ENCODE measurements around the gene ADAMTS4. TPM values are rescaled to one million over a fixed set of nuclear protein-coding genes. Genes with fewer than 3 reads are reported as not detected.
"Not testable (repeated sequence)": the region's sequence is repeated elsewhere in the genome, so short reads cannot be mapped to it uniquely, and the experiment has no call there.

Gene ADAMTS4
- total RNA-seq, 1 donor from 2014 or later, result 0.23 TPM

- peak overlapping the region; percentile 99 for H3K4me3 Mint-ChIP-seq
- peaks cover 24% of the 10 kb centered on the region for H3K4me1 Mint-ChIP-seq (ENCODE audit: low read depth)
- H3K27ac Mint-ChIP-seq, result peak overlapping the region; percentile 100
- intact Hi-C loops (cut with micrococcal nuclease), result loop anchor here (2.0 to 5.0 kb wide), 3 partner anchors 68 to 518 kb away; partner anchors contain the start of genes CFAP126 and USP21
- no peak for DNase-seq (ENCODE audit: low spot score)
- H3K36me3 Mint-ChIP-seq (ENCODE audit: low read depth), result peaks cover 18% of the 10 kb centered on the region
- H3K9me3 Mint-ChIP-seq, result no peaks in the 10 kb centered on the region
- peaks cover 3% of the 10 kb centered on the region for H3K27me3 Mint-ChIP-seq (ENCODE audit: insufficient read depth)
Observed at GRCh38 chr1:161226320-161226711, 27.5 kb upstream of the ADAMTS4 start.

GRCh38 chr1:161225534-161226319 is 26.9 kb upstream of the ADAMTS4 start, which contains the start of gene TOMM40L:
Gene TOMM40L, plus strand, starts transcription at chr1:161226060. Its CDS starts 430 bp downstream, at chr1:161226490.
- DNase-seq (ENCODE audit: low spot score), result peak; percentile 87
- intact Hi-C loops (cut with micrococcal nuclease), result loop anchor here (1.0 to 5.0 kb wide), 12 partner anchors 15 to 541 kb away; partner anchors contain the start of genes ATF6, CFAP126, NDUFS2 and NIT1
- Mint-ChIP-seq H3K27ac (peak within 1 kb of the TSS; percentile 100), H3K9me3 (no peaks in the 10 kb centered on the region), H3K4me3 (peak within 1 kb of the TSS; percentile 99), H3K36me3 (ENCODE audit: low read depth) (peaks cover 18% of the 10 kb centered on the region), H3K4me1 (ENCODE audit: low read depth) (peaks cover 24% of the 10 kb centered on the region), H3K27me3 (ENCODE audit: insufficient read depth) (peaks cover 3% of the 10 kb centered on the region)

GRCh38 chr1:161225178-161225533 is 26.3 kb upstream of the ADAMTS4 start:
- H3K4me3 Mint-ChIP-seq, result peak overlapping the region; percentile 99
- H3K36me3 Mint-ChIP-seq (ENCODE audit: low read depth), result peaks cover 15% of the 10 kb centered on the region
- intact Hi-C loops (cut with micrococcal nuclease), result loop anchor here (1.0 to 5.0 kb wide), 10 partner anchors 15 to 541 kb away; partner anchors contain the start of genes ATF6, CFAP126, NDUFS2 and NIT1
- DNase-seq (ENCODE audit: low spot score), result no peak
- peak overlapping the region; percentile 100 for H3K27ac Mint-ChIP-seq
- peaks cover 24% of the 10 kb centered on the region for H3K4me1 Mint-ChIP-seq (ENCODE audit: low read depth)
- H3K9me3 Mint-ChIP-seq, result no peaks in the 10 kb centered on the region
- peaks cover 3% of the 10 kb centered on the region for H3K27me3 Mint-ChIP-seq (ENCODE audit: insufficient read depth)

GRCh38 chr1:161224695-161225087 is 25.8 kb upstream of the ADAMTS4 start:
- intact Hi-C loops (cut with micrococcal nuclease), result loop anchor here (1.0 to 5.0 kb wide), 10 partner anchors 14 to 542 kb away; partner anchors contain the start of genes ATF6, CFAP126, NDUFS2 and NIT1
- not testable (repeated sequence) for H3K27ac Mint-ChIP-seq

GRCh38 chr1:161223805-161224694 is 25.2 kb upstream of the ADAMTS4 start:
- H3K27ac Mint-ChIP-seq, result no peak overlapping the region
- no peak overlapping the region for H3K4me3 Mint-ChIP-seq
- H3K27me3 Mint-ChIP-seq (ENCODE audit: insufficient read depth), result peaks cover 3% of the 10 kb centered on the region
- DNase-seq (ENCODE audit: low spot score), result no peak
- intact Hi-C loops (cut with micrococcal nuclease), result no loop called here
- H3K36me3 Mint-ChIP-seq (ENCODE audit: low read depth), result peaks cover 13% of the 10 kb centered on the region
- no peaks in the 10 kb centered on the region for H3K9me3 Mint-ChIP-seq
- peaks cover 24% of the 10 kb centered on the region for H3K4me1 Mint-ChIP-seq (ENCODE audit: low read depth)

More at GRCh38 chr1:161224695-161225087, 25.8 kb upstream of the ADAMTS4 start:
- Mint-ChIP-seq H3K4me1 (ENCODE audit: low read depth) (peaks cover 24% of the 10 kb centered on the region), H3K36me3 (ENCODE audit: low read depth) (peaks cover 13% of the 10 kb centered on the region)
- not testable (repeated sequence) for H3K9me3 Mint-ChIP-seq; H3K4me3 Mint-ChIP-seq; DNase-seq (ENCODE audit: low spot score); H3K27me3 Mint-ChIP-seq (ENCODE audit: insufficient read depth)

- Mint-ChIP-seq H3K4me1 (ENCODE audit: low read depth) (peaks cover 33% of the 10 kb centered on the region), H3K9me3 (no peaks in the 10 kb centered on the region), H3K27ac (no peak overlapping the region), H3K27me3 (ENCODE audit: insufficient read depth) (peaks cover 3% of the 10 kb centered on the region), H3K4me3 (no peak overlapping the region), H3K36me3 (ENCODE audit: low read depth) (peaks cover 2% of the 10 kb centered on the region)
- DNase-seq (ENCODE audit: low spot score), result no peak
- intact Hi-C loops (cut with micrococcal nuclease), result no loop called here
Observed at GRCh38 chr1:161222175-161223019, 23.5 kb upstream of the ADAMTS4 start.

- no peak overlapping the region for H3K27ac Mint-ChIP-seq
- H3K4me1 Mint-ChIP-seq (ENCODE audit: low read depth), result peaks cover 31% of the 10 kb centered on the region
- intact Hi-C loops (cut with micrococcal nuclease), result no loop called here
- H3K36me3 Mint-ChIP-seq (ENCODE audit: low read depth), result peaks cover 3% of the 10 kb centered on the region
- H3K9me3 Mint-ChIP-seq, result no peaks in the 10 kb centered on the region
- H3K27me3 Mint-ChIP-seq (ENCODE audit: insufficient read depth), result peaks cover 3% of the 10 kb centered on the region
- no peak overlapping the region for H3K4me3 Mint-ChIP-seq
- no peak for DNase-seq (ENCODE audit: low spot score)
Observed at GRCh38 chr1:161220002-161220401, 21.1 kb upstream of the ADAMTS4 start.

GRCh38 chr1:161219078-161219892 is 20.4 kb upstream of the ADAMTS4 start:
- intact Hi-C loops (cut with micrococcal nuclease), result no loop called here
- H3K27ac Mint-ChIP-seq, result no peak overlapping the region
- no peak for DNase-seq (ENCODE audit: low spot score)

GRCh38 chr1:161218301-161219077 is 19.6 kb upstream of the ADAMTS4 start:
- intact Hi-C loops (cut with micrococcal nuclease), result no loop called here
- H3K27ac Mint-ChIP-seq, result no peak overlapping the region

More at GRCh38 chr1:161219078-161219892, 20.4 kb upstream of the ADAMTS4 start:
- H3K27me3 Mint-ChIP-seq (ENCODE audit: insufficient read depth), result peaks cover 3% of the 10 kb centered on the region
- peaks cover 37% of the 10 kb centered on the region for H3K4me1 Mint-ChIP-seq (ENCODE audit: low read depth)
- no peak overlapping the region for H3K4me3 Mint-ChIP-seq
- no peaks in the 10 kb centered on the region for H3K9me3 Mint-ChIP-seq
- peaks cover 7% of the 10 kb centered on the region for H3K36me3 Mint-ChIP-seq (ENCODE audit: low read depth)

GRCh38 chr1:161217831-161218230 is 19.0 kb upstream of the ADAMTS4 start:
- Mint-ChIP-seq H3K27me3 (ENCODE audit: insufficient read depth) (no peaks in the 10 kb centered on the region), H3K4me1 (ENCODE audit: low read depth) (peaks cover 41% of the 10 kb centered on the region), H3K4me3 (no peak overlapping the region), H3K27ac (no peak overlapping the region), H3K9me3 (no peaks in the 10 kb centered on the region), H3K36me3 (ENCODE audit: low read depth) (peaks cover 19% of the 10 kb centered on the region)
- DNase-seq (ENCODE audit: low spot score), result no peak
- intact Hi-C loops (cut with micrococcal nuclease), result no loop called here

More at GRCh38 chr1:161218301-161219077, 19.6 kb upstream of the ADAMTS4 start:
- Mint-ChIP-seq H3K27me3 (ENCODE audit: insufficient read depth) (peaks cover 2% of the 10 kb centered on the region), H3K36me3 (ENCODE audit: low read depth) (peaks cover 14% of the 10 kb centered on the region), H3K9me3 (no peaks in the 10 kb centered on the region), H3K4me3 (no peak overlapping the region), H3K4me1 (ENCODE audit: low read depth) (peaks cover 41% of the 10 kb centered on the region)
- DNase-seq (ENCODE audit: low spot score), result no peak

Data from activated T-helper 1 cell treated with anti-CD3 and anti-CD28 coated beads, Interleukin-12 subunit alpha, Interleukin-12 subunit beta, Interleukin-2, Interleukin-4 antibody, amounts not matched to agents 30 ng/mL and 10 ng/mL and 1 ng/mL, durations not matched to agents 14 hours and 24 hours and 36 hours (primary cell).